HG02759 (cell line): Measurements from ENCODE around the gene DPYD.
A peak's percentile ranks its signal among the peaks of the same experiment; 100 is the strongest.

Experiments
- ATAC-seq: cut with Tn5 transposase; IDR thresholded peaks from one replicate; pipeline ENCODE4 v1.9.1; 2021; ENCODE audit warnings: mild to moderate bottlenecking, moderate library complexity; ENCODE audit not compliant: unreplicated experiment

DPYD gene

GRCh38 chr1:97907886-97908285 is 12.9 kb downstream of the DPYD start:
- ATAC-seq, result no peak

DNA sequence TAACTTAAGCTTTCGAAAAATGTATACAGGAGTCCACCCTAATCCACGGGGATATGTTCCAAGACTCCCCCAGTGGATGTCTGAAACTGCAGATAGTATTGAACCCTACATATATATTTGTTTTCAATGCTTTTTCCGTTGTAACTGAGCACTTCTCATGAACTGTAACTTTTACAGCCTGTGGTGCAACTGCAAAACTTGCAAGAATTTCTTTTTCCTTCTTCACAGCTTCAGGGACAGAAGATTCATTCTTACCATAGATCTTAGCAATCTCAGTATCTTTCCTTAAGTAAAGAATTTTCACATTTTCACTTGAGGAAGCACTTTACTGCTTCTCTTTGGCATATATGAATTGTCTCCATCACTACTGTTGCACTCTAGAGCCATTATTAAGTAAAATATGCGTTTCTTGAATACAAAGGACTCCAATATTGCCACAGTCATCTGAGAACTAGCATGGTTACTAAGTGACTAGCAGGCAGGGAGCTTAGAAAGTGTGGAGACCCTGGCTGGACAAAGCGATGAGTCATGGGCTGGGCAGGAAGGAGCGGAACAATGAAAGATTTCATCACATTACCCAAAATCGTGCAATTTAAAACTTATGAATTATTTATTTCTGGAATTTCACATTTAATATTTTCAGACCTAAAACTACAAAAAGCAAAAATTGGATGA is 14.1 kb downstream of the DPYD start:
- no peak for ATAC-seq

DNA sequence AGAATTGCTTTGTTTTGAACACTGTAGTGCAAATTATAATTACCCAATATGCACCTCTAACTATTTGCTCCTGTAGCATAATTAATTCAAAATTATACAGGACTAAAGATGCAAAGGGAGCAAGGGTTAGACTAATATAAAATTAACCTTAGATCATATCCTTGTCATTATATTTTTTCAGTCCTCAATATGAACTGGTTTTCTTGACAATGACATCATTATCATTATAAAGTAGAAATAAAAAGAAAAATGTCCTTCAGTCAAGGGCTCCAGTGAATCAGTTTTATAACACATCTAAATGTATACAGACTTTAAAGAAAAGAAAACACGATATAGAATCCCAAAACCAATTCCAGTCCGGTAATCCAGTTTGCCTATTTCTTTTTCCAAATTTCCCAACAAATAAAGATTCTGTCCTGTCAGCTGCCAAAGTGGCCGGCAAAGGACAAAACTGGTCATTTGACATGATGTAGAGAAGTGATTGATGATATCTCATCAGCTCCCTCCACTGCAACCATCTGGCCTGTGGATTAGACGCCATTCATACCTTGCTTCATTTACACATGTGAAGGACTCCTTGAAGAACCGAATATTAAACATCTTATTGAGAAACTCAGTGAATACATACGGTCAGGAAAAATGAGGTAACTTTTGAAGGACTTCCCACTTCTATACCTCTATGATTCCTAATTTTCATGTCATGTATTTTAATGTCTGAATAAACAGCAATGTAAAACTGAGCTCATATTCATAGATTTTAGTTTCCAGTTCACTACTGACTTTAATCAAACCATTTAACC is 15.5 kb downstream of the DPYD start:
- ATAC-seq, result no peak

GRCh38 chr1:97904534-97904933 is 16.3 kb downstream of the DPYD start:
- ATAC-seq, result no peak

DNA sequence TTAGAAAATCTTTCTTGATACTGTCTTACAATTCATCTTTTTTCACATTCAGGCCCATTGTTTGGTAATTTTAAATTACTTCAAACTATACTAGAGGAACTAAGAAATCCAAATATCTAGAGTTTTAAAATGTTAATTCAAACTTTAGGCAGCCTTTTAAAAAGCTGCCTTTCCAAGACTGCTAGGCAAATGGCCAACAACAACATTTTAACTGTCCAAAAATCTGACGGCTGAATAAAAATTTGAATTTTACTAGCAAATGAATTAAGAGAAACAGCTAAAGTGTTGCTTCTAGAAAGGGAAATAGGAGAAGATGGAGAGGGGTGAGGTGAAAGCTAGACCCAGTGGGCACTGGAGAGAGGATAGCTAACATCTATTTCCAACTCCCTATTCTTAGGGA is 17.2 kb downstream of the DPYD start:
- ATAC-seq, result no peak

DNA sequence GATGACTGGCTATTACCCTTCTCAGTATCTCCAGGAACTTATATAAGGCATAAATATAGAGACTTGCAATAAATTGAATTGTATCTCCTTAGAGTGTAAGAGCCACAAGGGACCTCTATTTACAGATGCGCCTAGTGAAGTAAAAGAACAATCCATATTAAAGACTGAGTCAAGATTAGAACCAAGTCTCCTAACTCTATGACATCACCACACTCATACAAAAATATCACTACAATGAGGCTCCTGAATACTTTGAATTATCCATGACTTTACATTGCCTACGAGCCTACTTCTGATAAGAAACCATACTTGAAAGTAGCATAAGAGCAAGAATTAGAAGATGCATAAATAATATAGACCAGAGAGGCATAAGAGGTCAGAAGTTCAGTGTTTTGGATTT is 18.8 kb downstream of the DPYD start:
- no peak for ATAC-seq

DNA sequence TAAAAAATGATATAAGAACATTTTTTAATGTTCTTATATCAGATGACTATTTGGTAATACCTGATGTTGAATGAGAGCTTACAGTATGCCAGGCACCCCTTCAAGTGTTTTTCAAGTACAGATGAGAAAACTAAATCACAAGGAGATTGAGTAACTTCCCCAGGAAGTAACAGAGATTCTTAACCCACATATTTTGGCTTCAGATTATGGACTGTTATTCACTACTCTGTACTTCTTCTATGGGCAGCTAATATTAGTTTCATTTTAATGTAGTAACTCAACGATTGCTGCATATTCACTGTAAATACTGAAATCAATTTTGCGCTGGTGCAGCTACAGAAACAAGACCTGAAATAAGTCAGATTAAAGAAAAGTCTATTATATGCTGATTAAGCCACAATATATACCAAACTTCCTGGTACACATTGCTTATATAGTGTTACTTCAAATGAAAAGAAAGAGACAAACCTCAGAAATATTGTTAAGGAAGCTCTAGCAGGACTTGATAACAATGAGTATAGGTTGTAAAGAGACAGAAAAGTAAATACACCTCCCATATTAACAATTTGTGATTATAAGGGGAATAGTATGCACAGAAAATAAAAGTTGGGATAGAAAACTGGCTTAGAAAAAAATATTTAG is 19.7 kb downstream of the DPYD start:
- no peak for ATAC-seq

GRCh38 chr1:97898948-97899347 is 21.9 kb downstream of the DPYD start:
- ATAC-seq, result no peak

- ATAC-seq, result no peak
Measured at GRCh38 chr1:97895278-97895677, 25.6 kb downstream of the DPYD start.

GRCh38 chr1:97893844-97894243 is 27.0 kb downstream of the DPYD start:
- no peak for ATAC-seq

DNA sequence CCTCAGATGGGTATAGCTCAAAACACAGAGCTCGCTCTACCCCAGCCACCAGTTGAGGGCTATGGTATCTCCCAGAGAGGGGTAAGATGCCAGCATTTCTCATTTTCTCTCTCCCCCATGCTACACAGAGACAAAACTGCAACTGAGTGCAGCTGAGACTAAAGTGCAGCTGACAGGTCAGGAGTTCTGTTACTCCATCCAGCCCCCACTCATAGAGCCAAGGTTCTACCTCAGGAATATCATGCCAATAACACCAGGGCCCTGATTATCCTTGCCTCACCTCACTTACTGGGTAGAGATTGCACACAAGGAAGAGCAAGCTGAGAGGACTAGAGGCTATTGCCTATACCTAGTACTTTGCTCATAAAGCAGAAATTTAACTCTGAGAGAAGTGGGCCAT is 34.6 kb downstream of the DPYD start:
- ATAC-seq, result no peak

GRCh38 chr1:97883823-97884222 is 37.0 kb downstream of the DPYD start:
- ATAC-seq, result no peak

GRCh38 chr1:97877307-97877706 is 43.5 kb downstream of the DPYD start:
- ATAC-seq, result no peak

DNA sequence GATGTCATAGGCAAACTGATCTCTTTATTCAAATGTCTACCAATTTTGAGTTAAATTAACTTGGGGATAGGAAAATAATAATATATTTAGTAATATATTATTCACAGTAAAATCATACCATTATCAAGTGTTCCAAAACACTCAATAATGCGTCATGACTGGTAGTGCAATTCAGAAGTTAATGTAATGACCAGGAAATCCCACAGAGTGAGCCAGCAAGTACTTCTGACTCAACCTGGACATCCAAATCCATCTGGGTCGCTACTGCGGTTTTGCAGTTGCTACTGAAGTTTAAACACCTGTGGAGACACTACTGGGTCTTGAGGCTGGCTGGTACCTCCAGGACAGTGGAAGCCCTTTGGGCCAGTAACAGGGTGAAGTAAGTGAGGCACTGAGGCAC is 44.8 kb downstream of the DPYD start:
- ATAC-seq, result no peak

- ATAC-seq, result no peak
Measured at GRCh38 chr1:97870589-97870988, 50.2 kb downstream of the DPYD start.

DNA sequence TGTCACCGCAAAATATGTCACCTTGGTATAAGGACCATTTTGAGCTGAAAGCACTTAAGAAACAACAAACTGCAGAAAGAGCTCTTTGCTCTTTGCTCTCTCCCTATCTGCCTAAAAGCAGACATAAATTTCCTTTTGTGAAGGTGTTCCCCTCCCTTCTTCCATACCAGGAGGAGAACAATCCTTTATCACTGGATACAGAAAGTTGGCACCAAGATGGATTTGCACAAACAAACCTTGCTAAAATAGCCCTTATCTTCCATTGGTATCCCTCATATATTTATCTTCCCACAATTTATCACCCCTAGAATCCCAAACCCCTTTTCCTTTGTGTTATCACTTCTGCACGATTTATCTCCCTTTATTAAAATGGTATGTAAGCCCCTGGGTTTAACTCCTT is 51.4 kb downstream of the DPYD start:
- no peak for ATAC-seq

GRCh38 chr1:97867127-97867526 is 53.7 kb downstream of the DPYD start:
- ATAC-seq, result no peak

DNA sequence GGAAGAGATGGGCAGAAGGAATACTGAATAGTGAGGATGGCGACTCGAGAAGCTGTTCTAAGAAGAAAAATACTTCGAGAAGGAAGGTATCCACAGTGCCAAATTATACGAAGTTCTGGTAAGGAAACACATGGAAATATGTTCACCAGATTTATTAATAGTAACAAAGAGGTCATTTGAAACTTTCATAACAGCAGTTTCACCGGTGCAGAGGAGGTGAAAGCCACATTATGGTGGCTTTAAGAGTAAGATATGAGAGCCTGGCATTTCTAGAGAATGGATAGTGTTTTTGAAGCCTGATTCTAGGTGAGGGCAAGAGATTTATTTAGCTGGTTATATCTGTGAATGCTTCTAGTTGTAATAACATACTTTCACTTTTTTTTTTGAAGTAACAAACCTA is 56.2 kb downstream of the DPYD start:
- peak; percentile 45 for ATAC-seq

- ATAC-seq, result no peak
Measured at GRCh38 chr1:97853221-97853620, 67.6 kb downstream of the DPYD start.

- peak; percentile 43 for ATAC-seq
Measured at GRCh38 chr1:97849345-97850340, 71.2 kb downstream of the DPYD start.

- no peak for ATAC-seq
Measured at GRCh38 chr1:97845805-97846204, 75.0 kb downstream of the DPYD start.
